Ishikawa (cell line): ENCODE results near the gene OR5H1.

ENCODE experiments used
- CEBPB ChIP-seq: IDR thresholded peaks from 2 replicates; pipeline ENCODE4 v1.6.1; 2012
- EP300 ChIP-seq: IDR thresholded peaks from 2 replicates; pipeline ENCODE4 v1.6.1; 2012; ENCODE audit warnings: borderline replicate concordance
- FOXM1 ChIP-seq: IDR thresholded peaks from 2 replicates; pipeline ENCODE4 v1.6.1; 2012; ENCODE audit warnings: low read depth, borderline replicate concordance
- RAD21 ChIP-seq: IDR thresholded peaks from 2 replicates; pipeline ENCODE4 v1.6.1; 2012; ENCODE audit warnings: low read depth
- TAF1 ChIP-seq: IDR thresholded peaks from 2 replicates; pipeline ENCODE4 v1.6.1; 2012; ENCODE audit warnings: low read depth, mild to moderate bottlenecking
- TCF12 ChIP-seq: IDR thresholded peaks from 2 replicates; pipeline ENCODE4 v1.6.1; 2012; ENCODE audit warnings: low read depth
- TEAD4 ChIP-seq: IDR thresholded peaks from 2 replicates; pipeline ENCODE4 v1.6.1; 2012
- YY1 ChIP-seq: IDR thresholded peaks from 2 replicates; pipeline ENCODE4 v1.6.1; 2012; ENCODE audit warnings: low read depth
- ZBTB7A ChIP-seq: IDR thresholded peaks from 2 replicates; pipeline ENCODE4 v1.6.1; 2012; ENCODE audit warnings: low read depth
- TF ChIP-seq, protein P1 (sequence below): IDR thresholded peaks from 2 replicates; pipeline ENCODE4 v1.6.1; 2012; ENCODE audit warnings: low read depth, mild to moderate bottlenecking
- TF ChIP-seq, protein P2 (sequence below): IDR thresholded peaks from 2 replicates; pipeline ENCODE4 v1.6.1; 2012

DNA sequence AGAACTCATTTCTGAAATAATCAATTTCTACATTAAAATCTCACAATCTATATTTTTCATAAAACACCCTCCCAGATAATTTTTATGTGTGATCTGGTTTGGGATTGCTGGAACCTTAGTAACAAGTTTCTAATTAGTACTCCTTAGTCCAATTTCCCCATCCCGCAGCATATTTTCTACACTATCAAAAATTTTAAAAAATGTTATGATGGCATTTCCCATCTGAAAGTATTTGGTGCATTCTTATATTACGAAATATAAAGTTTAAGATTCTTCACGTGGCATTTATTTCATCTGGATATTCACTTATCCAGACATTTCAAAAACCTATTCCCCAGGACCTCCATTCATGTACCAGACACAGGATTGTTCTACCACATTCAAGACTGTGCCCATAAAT is 18.2 kb downstream of the OR5H1 start:
- TF ChIP-seq EP300 (no peak), YY1 (no peak), RAD21 (no peak), TAF1 (no peak), TCF12 (no peak), FOXM1 (no peak), TEAD4 (no peak), CEBPB (no peak), ZBTB7A (no peak)
- TF ChIP-seq, protein P1, sequence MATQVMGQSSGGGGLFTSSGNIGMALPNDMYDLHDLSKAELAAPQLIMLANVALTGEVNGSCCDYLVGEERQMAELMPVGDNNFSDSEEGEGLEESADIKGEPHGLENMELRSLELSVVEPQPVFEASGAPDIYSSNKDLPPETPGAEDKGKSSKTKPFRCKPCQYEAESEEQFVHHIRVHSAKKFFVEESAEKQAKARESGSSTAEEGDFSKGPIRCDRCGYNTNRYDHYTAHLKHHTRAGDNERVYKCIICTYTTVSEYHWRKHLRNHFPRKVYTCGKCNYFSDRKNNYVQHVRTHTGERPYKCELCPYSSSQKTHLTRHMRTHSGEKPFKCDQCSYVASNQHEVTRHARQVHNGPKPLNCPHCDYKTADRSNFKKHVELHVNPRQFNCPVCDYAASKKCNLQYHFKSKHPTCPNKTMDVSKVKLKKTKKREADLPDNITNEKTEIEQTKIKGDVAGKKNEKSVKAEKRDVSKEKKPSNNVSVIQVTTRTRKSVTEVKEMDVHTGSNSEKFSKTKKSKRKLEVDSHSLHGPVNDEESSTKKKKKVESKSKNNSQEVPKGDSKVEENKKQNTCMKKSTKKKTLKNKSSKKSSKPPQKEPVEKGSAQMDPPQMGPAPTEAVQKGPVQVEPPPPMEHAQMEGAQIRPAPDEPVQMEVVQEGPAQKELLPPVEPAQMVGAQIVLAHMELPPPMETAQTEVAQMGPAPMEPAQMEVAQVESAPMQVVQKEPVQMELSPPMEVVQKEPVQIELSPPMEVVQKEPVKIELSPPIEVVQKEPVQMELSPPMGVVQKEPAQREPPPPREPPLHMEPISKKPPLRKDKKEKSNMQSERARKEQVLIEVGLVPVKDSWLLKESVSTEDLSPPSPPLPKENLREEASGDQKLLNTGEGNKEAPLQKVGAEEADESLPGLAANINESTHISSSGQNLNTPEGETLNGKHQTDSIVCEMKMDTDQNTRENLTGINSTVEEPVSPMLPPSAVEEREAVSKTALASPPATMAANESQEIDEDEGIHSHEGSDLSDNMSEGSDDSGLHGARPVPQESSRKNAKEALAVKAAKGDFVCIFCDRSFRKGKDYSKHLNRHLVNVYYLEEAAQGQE = no peak
- TF ChIP-seq, protein P2, sequence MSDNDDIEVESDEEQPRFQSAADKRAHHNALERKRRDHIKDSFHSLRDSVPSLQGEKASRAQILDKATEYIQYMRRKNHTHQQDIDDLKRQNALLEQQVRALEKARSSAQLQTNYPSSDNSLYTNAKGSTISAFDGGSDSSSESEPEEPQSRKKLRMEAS = no peak
